Heart left ventricle (tissue), 16 donors: ENCODE data around the gene OSM. TPM values are rescaled to one million over a fixed set of nuclear protein-coding genes. Genes with fewer than 3 reads are reported as not detected.

ENCODE experiments used
- ATAC-seq, 4 donors: fragments of 200-7000 bp; cut with Tn5 transposase; one replicate each; pipeline ENCODE4 v1.9.1; 2020 to 2022; ENCODE audit warnings: moderate library complexity in 4 of 4, mild to moderate bottlenecking in 3 of 4, moderate number of reproducible peaks in 1 of 4
- DNase-seq, 5 donors: peaks; one replicate each; pipeline ENCODE4 v3.0.0-alpha.2; 2020
- H3K27ac ChIP-seq, 12 donors: fragments of 200-600 bp; sonication (generic) in 4 of 12; one replicate each; pipeline versions ENCODE4 v1.5.0 to v1.8.0; 2016 to 2022; ENCODE audit warnings: mild to moderate bottlenecking in 2 of 12
- H3K27me3 ChIP-seq, 9 donors: fragments of 200-600 bp; sonication (generic) in 2 of 9; one replicate each; pipeline versions ENCODE4 v1.5.1 to v1.8.0; 2016 to 2022; ENCODE audit warnings: mild to moderate bottlenecking in 3 of 9
- H3K36me3 ChIP-seq, 9 donors: fragments of 200-600 bp; sonication (generic) in 2 of 9; one replicate each; pipeline versions ENCODE4 v1.5.0 to v1.8.0; 2018 to 2022; ENCODE audit warnings: mild to moderate bottlenecking in 2 of 9
- H3K4me1 ChIP-seq, 12 donors: fragments of 200-600 bp; sonication (generic) in 4 of 12; one replicate each; pipeline versions ENCODE4 v1.5.0 to v1.8.0; 2016 to 2022; ENCODE audit warnings: mild to moderate bottlenecking in 3 of 12
- H3K4me3 ChIP-seq, 12 donors: fragments of 200-600 bp; sonication (generic) in 4 of 12; one replicate each; pipeline versions ENCODE4 v1.5.0 to v1.8.0; 2017 to 2022; ENCODE audit warnings: mild to moderate bottlenecking in 9 of 12, moderate library complexity in 4 of 12
- H3K9me3 ChIP-seq, 12 donors: fragments of 200-600 bp; sonication (generic) in 4 of 12; one replicate each; pipeline versions ENCODE4 v1.5.0 to v1.8.0; 2016 to 2022; ENCODE audit warnings: mild to moderate bottlenecking in 1 of 12
- CTCF ChIP-seq, 12 donors: fragments of 200-600 bp; sonication (generic) in 4 of 12; IDR thresholded peaks; one replicate each; pipeline versions ENCODE4 v1.5.0 to v1.8.0; 2018 to 2022; ENCODE audit warnings: antibody characterized with exemption in 12 of 12, mild to moderate bottlenecking in 5 of 12
- POLR2A ChIP-seq, 2 donors: fragments of 450-650 bp; IDR thresholded peaks; one replicate each; pipeline ENCODE4 v1.6.1; 2017; ENCODE audit warnings: antibody characterized with exemption in 2 of 2, mild to moderate bottlenecking in 2 of 2, moderate library complexity in 2 of 2
- whole genome bisulfite sequencing, 4 donors: extraction: QIAGEN DNeasy Blood & Tissue Kit in 2 of 4; methylation state at CpG; one replicate each; pipeline versions ENCODE4 v1.1.5 to v1.1.7; 2013 to 2018; 5-methylcytosine and 5-hydroxymethylcytosine counted together
- intact Hi-C, 10 donors: fragments of 100-400 bp; cut with DNase I; formaldehyde crosslinking; loops; one replicate each; pipeline versions ENCODE4 v1.11.1 to v1.14.2; 2022
- polyA plus RNA-seq, 2 donors: library from polyadenylated mRNA; stranded (reverse); fragments of 200-250 nt; gene quantifications; one replicate each; pipeline ENCODE4 v1.2.3, GENCODE V29; 2013
- total RNA-seq, 9 donors: library from RNA; depleted of rRNA in 2 of 9; stranded (reverse); fragments of >200 nt in 2 of 9; fragmentation: NEBNext Ultra II Directional in 3 of 9; extraction: Animal tissue kit (Norgen Biotek cat#: 25700) in 3 of 9; gene quantifications; one replicate each; pipeline versions ENCODE4 v1.1.0 to v1.2.4, GENCODE V29; 2016 to 2023
- donor health status: ischemic (EF 13 %, LVEDD 7.1; RV severe dilation, severe dysfunction).
- donor health status: healthy with polysubstance abuse.
- donor health status: DM: no; HTN: yes; CAD: no.
- donor health status: DM: no; HTN: no; CAD: no.
- donor health status: ischemic (EF 25% LVEDD 6.9; RV normal size, moderate dysfunction).
- donor health status: ischemic (EF 25% LVEDD 5.7; RV mildly dilated, moderate dysfunction).
- donor health status: healthy.
- donor health status: DM: yes; HTN: yes; CAD: no.
- donor health status: ischemic (EF 35%, LVEDD 5.7; RV mildly dilated, moderate dysfunction).
- donor health status: nonischemic (EF 11% LVEDD 7.7; RV severe dilation, severe dysfunction).
- donor health status: DM: yes; HTN: yes; CAD: no.
- donor health status: PGD.
- donor health status: ischemic (EF 29% LVEDD 5.4; RV normal size, mild dysfunction).
- donor health status: nonischemic (EF 23%, LVEDD 6.1; RV moderate dilation, normal function).

OSM gene
- total and polyA plus RNA-seq, 11 donors = 0.17 to 5.0 (median 0.27) TPM; not detected in 2

- peaks cover 0 to 38% (median 9%) of the 10 kb centered on the region in 9 donors for H3K36me3 ChIP-seq
- intact Hi-C loops = loop anchor here in 1 of 10 donors (1.0 kb wide), 1 partner anchor 13 kb away; no protein-coding TSS in a partner anchor
- WGBS, 4 donors = 58 to 65% (median 63%) methylated on average over 7 of the region's 7 CpGs
- no peak for DNase-seq
- H3K9me3 ChIP-seq = no peaks in the 10 kb centered on the region
- H3K4me1 ChIP-seq = peaks cover 23 to 98% (median 86%) of the 10 kb centered on the region in 12 donors
- H3K27me3 ChIP-seq = no peaks in the 10 kb centered on the region
- H3K27ac ChIP-seq = peak overlapping the region; percentile 62 to 95 (median 81)
- peak in 2 of 4 donors; percentile 7 to 21 for ATAC-seq
- no peak for TF ChIP-seq CTCF (IDR thresholded peaks at IDR 0.05)
- TF ChIP-seq POLR2A (IDR thresholded peaks at IDR 0.05) = no peak
- peak overlapping the region in 2 of 12 donors; percentile 15 to 41 for H3K4me3 ChIP-seq
These were observed 38.0 kb upstream of the OSM start for GRCh38 chr22:30304495-30305244.

DNA sequence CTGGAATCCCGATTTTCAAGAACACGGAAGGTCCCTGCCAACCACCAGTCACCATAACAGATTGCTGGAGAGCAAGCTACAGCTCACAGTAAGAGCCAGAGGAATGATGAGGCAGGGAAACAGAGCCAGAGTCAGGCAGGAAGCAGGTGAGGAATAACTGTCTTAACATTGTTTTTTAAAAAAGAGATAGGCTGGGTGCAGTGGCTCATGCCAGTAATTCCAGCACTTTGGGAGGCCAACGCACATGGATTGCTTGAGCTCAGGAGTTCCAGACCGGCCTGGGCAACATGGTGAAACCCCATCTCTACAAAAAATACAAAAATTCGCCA lies 36.1 kb upstream of the OSM start:
- no peak for TF ChIP-seq POLR2A (IDR thresholded peaks at IDR 0.05)
- H3K4me1 ChIP-seq = peaks cover 19 to 95% (median 76%) of the 10 kb centered on the region in 12 donors

DNA sequence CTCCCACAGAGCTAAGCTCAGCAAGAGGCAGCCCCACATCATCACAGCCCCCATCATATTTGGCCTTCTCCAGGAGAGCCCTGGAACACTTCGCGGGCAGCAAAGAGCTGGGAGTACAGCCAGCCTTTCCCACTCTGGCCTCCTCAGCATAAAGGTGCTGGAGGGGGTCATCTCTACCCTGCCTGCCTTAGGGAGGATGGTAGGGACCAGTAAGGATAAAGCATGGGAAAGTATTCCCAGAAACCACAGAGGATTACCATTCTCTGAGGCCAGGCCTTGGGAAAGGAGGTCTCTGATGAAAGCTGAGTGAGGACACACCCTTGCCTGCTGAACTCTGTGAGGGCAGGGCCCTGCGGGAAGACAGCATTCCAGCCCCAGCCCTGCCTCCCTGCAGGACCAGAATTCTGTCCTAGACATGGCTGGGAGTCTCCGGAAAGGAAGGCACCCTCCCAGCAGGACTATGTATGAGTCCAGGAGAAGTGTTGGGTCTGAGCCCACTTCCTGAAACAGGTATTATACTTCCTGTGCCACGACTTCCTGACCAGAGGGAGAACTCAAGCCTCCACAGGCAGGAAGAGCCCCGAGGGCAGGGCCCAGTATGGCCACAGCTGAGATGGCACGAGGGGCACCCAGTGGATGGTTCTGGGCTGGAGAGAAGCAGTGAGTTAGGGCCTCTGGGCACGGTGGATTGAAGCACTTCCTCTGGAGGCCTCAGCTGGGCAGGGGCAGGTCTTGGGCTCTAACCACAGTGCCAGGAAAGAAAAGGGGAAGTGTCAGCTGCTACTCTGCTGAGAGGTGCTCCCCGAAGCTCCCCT lies 35.6 kb upstream of the OSM start:
- no peaks in the 10 kb centered on the region for H3K9me3 ChIP-seq
- H3K27ac ChIP-seq = peak overlapping the region; percentile 68 to 95 (median 84)
- WGBS, 4 donors = 47 to 57% (median 55%) methylated on average over 5 to 9 of the region's 9 CpGs
- TF ChIP-seq CTCF (IDR thresholded peaks at IDR 0.05) (no peak), POLR2A (IDR thresholded peaks at IDR 0.05) (no peak)
- H3K4me1 ChIP-seq = peaks cover 19 to 91% (median 72%) of the 10 kb centered on the region in 12 donors
- no peaks in the 10 kb centered on the region for H3K27me3 ChIP-seq
- intact Hi-C loops = no loop called here
- DNase-seq (peak; percentile 51 to 78 (median 64)), ATAC-seq (peak; percentile 13 to 54 (median 42))
- H3K4me3 ChIP-seq = peak overlapping the region in 1 of 12 donors; percentile 8
- peaks cover 0 to 60% (median 29%) of the 10 kb centered on the region in 9 donors for H3K36me3 ChIP-seq

More for the DNA sequence above, 36.1 kb upstream of the OSM start:
- WGBS, 4 donors = 67 to 77% (median 71%) methylated on average over 5 of the region's 5 CpGs
- Histone ChIP-seq H3K36me3 (peaks cover 0 to 55% (median 23%) of the 10 kb centered on the region in 9 donors), H3K27ac (peak overlapping the region; percentile 68 to 95 (median 84)), H3K27me3 (no peaks in the 10 kb centered on the region), H3K9me3 (no peaks in the 10 kb centered on the region), H3K4me3 (no peak overlapping the region)
- no peak for DNase-seq
- intact Hi-C loops = no loop called here
- no peak for ATAC-seq

- 94 to 97% (median 96%) methylated on average over 13 of the region's 13 CpGs for WGBS, 4 donors
- H3K4me1 ChIP-seq = peaks cover 8 to 62% (median 44%) of the 10 kb centered on the region in 12 donors
These were observed 32.7 kb upstream of the OSM start for GRCh38 chr22:30299322-30299721.

More at GRCh38 chr22:30299322-30299721, 32.7 kb upstream of the OSM start:
- H3K27ac ChIP-seq = peak overlapping the region in 2 of 12 donors; percentile 1 to 38
- DNase-seq = no peak
- no peak for TF ChIP-seq POLR2A (IDR thresholded peaks at IDR 0.05)
- TF ChIP-seq CTCF (IDR thresholded peaks at IDR 0.05) = no peak
- intact Hi-C loops = no loop called here
- no peak overlapping the region for H3K4me3 ChIP-seq
- H3K9me3 ChIP-seq = no peaks in the 10 kb centered on the region
- peaks cover 0 to 89% (median 46%) of the 10 kb centered on the region in 9 donors for H3K36me3 ChIP-seq
- H3K27me3 ChIP-seq = no peaks in the 10 kb centered on the region
- no peak for ATAC-seq
